HUES6 (cell line): ENCODE results near the gene NOS1AP.

Source experiments
- H3K27ac ChIP-seq: 2 replicates; pipeline ENCODE4 v1.7.0; 2013; ENCODE audit warnings: low read depth, mild to moderate bottlenecking, low read length, inconsistent platforms
- H3K27me3 ChIP-seq: 2 replicates; pipeline ENCODE4 v1.6.1; 2013; ENCODE audit warnings: low read length; ENCODE audit not compliant: control insufficient read depth, insufficient read depth
- H3K36me3 ChIP-seq: 2 replicates; pipeline ENCODE4 v1.6.1; 2013; ENCODE audit warnings: low read length; ENCODE audit not compliant: control insufficient read depth, insufficient read depth
- H3K4me1 ChIP-seq: 2 replicates; pipeline ENCODE4 v1.6.1; 2013; ENCODE audit warnings: low read length; ENCODE audit not compliant: control insufficient read depth, insufficient read depth
- H3K4me3 ChIP-seq: 2 replicates; pipeline ENCODE4 v1.5.1; 2013; ENCODE audit warnings: low read depth, low read length
- H3K9ac ChIP-seq: one replicate; pipeline ENCODE4 v1.6.1; 2013; ENCODE audit warnings: mild to moderate bottlenecking, low read length
- H3K9me3 ChIP-seq: 2 replicates; pipeline ENCODE4 v1.6.1; 2013; ENCODE audit warnings: low read depth, low read length; ENCODE audit not compliant: control insufficient read depth, insufficient read depth

Gene NOS1AP

GRCh38 chr1:162314206-162314605, 244.7 kb downstream of the NOS1AP start:
- Histone ChIP-seq H3K27me3 (no peaks in the 10 kb centered on the region), H3K4me3 (no peak overlapping the region), H3K9me3 (no peaks in the 10 kb centered on the region), H3K9ac (no peak overlapping the region), H3K36me3 (no peaks in the 10 kb centered on the region), H3K27ac (no peak overlapping the region), H3K4me1 (0 out of 2 replicates have a peak, but pooled peaks cover 6% of the 10 kb centered on the region)

- Histone ChIP-seq H3K9ac (no peak overlapping the region), H3K9me3 (no peaks in the 10 kb centered on the region), H3K4me1 (0 out of 2 replicates have a peak, but pooled peaks cover 6% of the 10 kb centered on the region)
Observed at GRCh38 chr1:162315673-162316072, 246.2 kb downstream of the NOS1AP start.

GRCh38 chr1:162316187-162316586, 246.7 kb downstream of the NOS1AP start:
- Histone ChIP-seq H3K9me3 (no peaks in the 10 kb centered on the region), H3K27ac (no peak overlapping the region), H3K4me1 (0 out of 2 replicates have a peak, but pooled peaks cover 6% of the 10 kb centered on the region), H3K27me3 (no peaks in the 10 kb centered on the region), H3K9ac (no peak overlapping the region), H3K36me3 (no peaks in the 10 kb centered on the region), H3K4me3 (no peak overlapping the region)

More at GRCh38 chr1:162315673-162316072, 246.2 kb downstream of the NOS1AP start:
- Histone ChIP-seq H3K27ac (no peak overlapping the region), H3K36me3 (no peaks in the 10 kb centered on the region), H3K27me3 (no peaks in the 10 kb centered on the region), H3K4me3 (no peak overlapping the region)

- no peaks in the 10 kb centered on the region for H3K9me3 ChIP-seq
- H3K27me3 ChIP-seq, result no peaks in the 10 kb centered on the region
- H3K4me3 ChIP-seq, result no peak overlapping the region
- H3K36me3 ChIP-seq, result no peaks in the 10 kb centered on the region
- H3K9ac ChIP-seq, result no peak overlapping the region
- H3K27ac ChIP-seq, result no peak overlapping the region
- 0 out of 2 replicates have a peak, but pooled peaks cover 6% of the 10 kb centered on the region for H3K4me1 ChIP-seq
Observed at GRCh38 chr1:162317621-162318020, 248.1 kb downstream of the NOS1AP start.

- Histone ChIP-seq H3K27ac (no peak overlapping the region), H3K9ac (no peak overlapping the region), H3K27me3 (no peaks in the 10 kb centered on the region), H3K4me3 (no peak overlapping the region), H3K4me1 (no peaks in the 10 kb centered on the region), H3K9me3 (no peaks in the 10 kb centered on the region), H3K36me3 (no peaks in the 10 kb centered on the region)
Observed at GRCh38 chr1:162319493-162320175, 250.1 kb downstream of the NOS1AP start.

GRCh38 chr1:162321809-162322422, 252.4 kb downstream of the NOS1AP start:
- Histone ChIP-seq H3K27me3 (no peaks in the 10 kb centered on the region), H3K9ac (no peak overlapping the region), H3K27ac (no peak overlapping the region), H3K36me3 (no peaks in the 10 kb centered on the region), H3K9me3 (no peaks in the 10 kb centered on the region), H3K4me3 (no peak overlapping the region), H3K4me1 (no peaks in the 10 kb centered on the region)

GRCh38 chr1:162323023-162323422, 253.5 kb downstream of the NOS1AP start:
- H3K9me3 ChIP-seq, result no peaks in the 10 kb centered on the region
- no peak overlapping the region for H3K27ac ChIP-seq
- no peak overlapping the region for H3K9ac ChIP-seq
- H3K36me3 ChIP-seq, result no peaks in the 10 kb centered on the region
- no peaks in the 10 kb centered on the region for H3K27me3 ChIP-seq
- no peaks in the 10 kb centered on the region for H3K4me1 ChIP-seq
- H3K4me3 ChIP-seq, result no peak overlapping the region

GRCh38 chr1:162324396-162324795, 254.9 kb downstream of the NOS1AP start:
- Histone ChIP-seq H3K4me3 (no peak overlapping the region), H3K4me1 (no peaks in the 10 kb centered on the region), H3K36me3 (no peaks in the 10 kb centered on the region), H3K27me3 (no peaks in the 10 kb centered on the region), H3K9me3 (no peaks in the 10 kb centered on the region), H3K9ac (no peak overlapping the region), H3K27ac (no peak overlapping the region)

GRCh38 chr1:162326559-162326958, 257.1 kb downstream of the NOS1AP start:
- no peaks in the 10 kb centered on the region for H3K4me1 ChIP-seq
- H3K9ac ChIP-seq, result no peak overlapping the region
- no peaks in the 10 kb centered on the region for H3K27me3 ChIP-seq
- no peaks in the 10 kb centered on the region for H3K36me3 ChIP-seq
- H3K27ac ChIP-seq, result no peak overlapping the region
- no peaks in the 10 kb centered on the region for H3K9me3 ChIP-seq
- H3K4me3 ChIP-seq, result no peak overlapping the region

- H3K27me3 ChIP-seq, result no peaks in the 10 kb centered on the region
- no peak overlapping the region for H3K27ac ChIP-seq
- no peaks in the 10 kb centered on the region for H3K9me3 ChIP-seq
- no peak overlapping the region for H3K4me3 ChIP-seq
- H3K9ac ChIP-seq, result no peak overlapping the region
- H3K4me1 ChIP-seq, result no peaks in the 10 kb centered on the region
- no peaks in the 10 kb centered on the region for H3K36me3 ChIP-seq
Observed at GRCh38 chr1:162327144-162327787, 257.8 kb downstream of the NOS1AP start.

GRCh38 chr1:162327788-162328165, 258.3 kb downstream of the NOS1AP start:
- no peaks in the 10 kb centered on the region for H3K4me1 ChIP-seq
- H3K9me3 ChIP-seq, result no peaks in the 10 kb centered on the region
- no peak overlapping the region for H3K27ac ChIP-seq
- no peak overlapping the region for H3K4me3 ChIP-seq
- H3K9ac ChIP-seq, result no peak overlapping the region
- no peaks in the 10 kb centered on the region for H3K36me3 ChIP-seq
- H3K27me3 ChIP-seq, result no peaks in the 10 kb centered on the region
